Stimulated activated CD4-positive, alpha-beta T cell treated with anti-CD3 and anti-CD28 coated beads, Interleukin-4, amount 100 ng/mL, for 1 hour (primary cell): ENCODE data around the gene MFN2.

Experiments used
- DNase-seq: peaks from one replicate; pipeline ENCODE4 v3.0.0-alpha.2; 2020

The MFN2 gene

DNA sequence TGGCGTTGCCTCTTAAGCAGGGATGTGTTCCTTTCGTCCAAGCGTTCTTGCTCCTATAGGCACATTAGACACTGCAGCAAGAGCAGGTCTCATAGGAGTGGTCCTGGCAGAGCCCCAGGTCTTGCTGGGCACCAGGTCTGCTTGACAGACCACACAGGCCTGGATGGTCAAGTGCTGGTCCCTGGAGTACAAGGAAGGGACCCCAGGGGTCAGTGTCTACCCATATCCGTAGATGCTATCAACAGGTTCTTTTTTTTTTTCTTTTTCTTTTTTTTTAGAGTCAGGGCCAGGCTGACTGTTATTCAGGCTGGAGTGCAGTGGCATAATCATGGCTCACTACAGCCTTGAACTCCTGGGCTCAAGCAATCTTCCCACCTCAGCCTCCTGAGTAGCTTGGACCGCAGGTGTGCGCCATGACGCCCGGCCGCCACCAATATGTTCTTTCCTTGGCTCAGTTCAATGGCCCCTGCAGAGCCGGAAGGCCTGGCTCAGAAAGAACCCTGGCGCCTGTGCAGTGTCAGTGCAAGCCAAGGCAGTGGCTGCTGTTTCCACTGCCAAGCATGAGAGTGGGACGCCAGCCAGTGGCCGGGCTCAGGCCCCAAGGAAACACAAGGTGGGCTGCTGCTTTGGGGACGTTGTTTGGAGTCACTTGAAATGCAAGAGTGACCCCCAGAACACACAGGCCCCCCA, 72.9 kb downstream of the MFN2 start:
- no peak for DNase-seq

- DNase-seq = no peak
These were observed 73.7 kb downstream of the MFN2 start for GRCh38 chr1:12053752-12054548.

GRCh38 chr1:12055259-12055658, 75.0 kb downstream of the MFN2 start:
- no peak for DNase-seq

- DNase-seq = no peak
These were observed 76.1 kb downstream of the MFN2 start for GRCh38 chr1:12056331-12056841.

DNA sequence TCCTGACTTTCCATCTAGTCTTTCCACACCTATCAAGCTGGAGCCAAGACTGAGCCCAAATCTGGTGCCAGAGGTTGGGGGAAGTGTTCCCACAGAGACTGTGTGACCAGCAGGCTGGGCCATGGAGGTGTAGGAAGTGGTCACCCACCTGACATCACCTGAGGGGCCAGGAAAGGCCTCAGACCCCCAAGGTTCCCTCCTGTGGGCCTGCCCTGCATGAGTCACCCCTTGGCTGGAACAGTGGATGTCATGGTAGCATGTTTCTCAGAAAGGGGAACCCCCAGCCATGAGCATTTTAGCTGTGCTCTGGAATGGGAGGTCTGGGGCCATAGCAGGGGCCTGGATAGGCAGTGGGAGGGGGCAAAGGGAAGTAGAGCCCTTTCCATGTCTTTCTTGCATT, 77.1 kb downstream of the MFN2 start:
- no peak for DNase-seq

GRCh38 chr1:12057940-12058687, 77.9 kb downstream of the MFN2 start:
- no peak for DNase-seq

GRCh38 chr1:12059226-12059625, 79.0 kb downstream of the MFN2 start:
- DNase-seq = no peak

DNA sequence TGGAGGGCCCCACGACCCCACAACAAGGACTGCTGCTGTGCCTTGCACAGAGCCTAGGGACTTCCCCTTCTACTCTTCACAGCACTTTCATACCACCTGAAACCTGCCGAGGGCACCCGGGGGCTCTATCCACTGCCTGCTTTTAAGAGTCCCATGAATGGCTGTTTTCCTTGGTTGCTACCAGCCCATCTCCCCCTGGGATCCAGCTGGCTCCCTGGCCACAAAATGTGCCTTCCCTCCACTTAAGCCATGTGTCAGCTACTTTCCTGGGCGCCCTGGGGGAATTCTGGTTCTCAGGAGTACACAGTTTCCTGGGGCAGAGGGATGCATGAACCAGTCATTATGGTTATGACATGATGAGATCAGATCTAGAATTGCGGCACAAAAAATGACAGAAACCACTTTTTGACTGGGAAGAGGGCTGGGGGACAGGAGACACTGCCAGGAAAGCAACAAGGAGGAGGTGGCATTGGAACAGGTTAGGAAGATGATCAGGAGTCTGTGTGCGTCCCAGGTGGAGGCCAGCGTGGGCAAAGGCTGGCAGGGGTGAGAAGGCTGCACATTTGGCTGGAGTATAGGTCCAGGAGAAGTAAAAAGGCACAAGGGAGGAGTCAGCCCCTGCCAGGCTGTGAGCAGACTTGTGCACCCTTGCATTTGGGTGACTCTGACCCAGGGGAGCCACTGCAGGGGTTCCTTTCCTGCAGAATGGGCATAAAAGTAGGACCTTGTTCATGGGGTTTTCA, 79.6 kb downstream of the MFN2 start:
- no peak for DNase-seq

GRCh38 chr1:12060500-12060899, 80.3 kb downstream of the MFN2 start:
- DNase-seq = no peak
